CD8-positive, alpha-beta memory T cell (primary cell): ENCODE measurements around the gene SMIM34. TPM values are rescaled to one million over a fixed set of nuclear protein-coding genes. Genes with fewer than 3 reads are reported as not detected.
"Not testable (repeated sequence)": the region's sequence is repeated elsewhere in the genome, so short reads cannot be mapped to it uniquely, and the experiment has no call there.

Source experiments
- CTCF ChIA-PET: fragments of 350-600 bp; sonication (Branson Sonifier 250); formaldehyde crosslinking; loops from one replicate; lab custom pipeline; 2021; ENCODE audit warnings: antibody characterized with exemption; lab: Charles Lee
- POLR2A ChIA-PET: fragments of 350-600 bp; sonication (Branson Sonifier 250); formaldehyde crosslinking; loops from one replicate; lab custom pipeline; 2021; ENCODE audit warnings: antibody characterized with exemption; lab: Charles Lee
- DNase-seq, 5 donors: peaks; one replicate each; pipeline versions ENCODE4 v3.0.0 to v3.0.0-alpha.2; 2020 to 2022; ENCODE audit warnings: mixed read lengths in 1 of 5
- H3K27ac ChIP-seq: one replicate; pipeline ENCODE4 v1.7.0; 2013; ENCODE audit warnings: low read depth, mild to moderate bottlenecking, low read length, moderate library complexity
- H3K27me3 ChIP-seq: 2 replicates; pipeline ENCODE4 v1.7.0; 2013; ENCODE audit warnings: low read length, mild to moderate bottlenecking; ENCODE audit not compliant: insufficient read depth, poor library complexity, severe bottlenecking
- H3K36me3 ChIP-seq: 2 replicates; pipeline ENCODE4 v1.7.0; 2013; ENCODE audit warnings: mild to moderate bottlenecking, low read length, moderate library complexity; ENCODE audit not compliant: insufficient read depth
- H3K4me1 ChIP-seq: 2 replicates; pipeline ENCODE4 v1.7.0; 2013; ENCODE audit warnings: mild to moderate bottlenecking, low read length, moderate library complexity; ENCODE audit not compliant: insufficient read depth
- H3K4me3 ChIP-seq: 2 replicates; pipeline ENCODE4 v1.7.0; 2013; ENCODE audit warnings: mild to moderate bottlenecking, low read length
- H3K9me3 ChIP-seq: 2 replicates; pipeline ENCODE4 v1.7.0; 2013; ENCODE audit warnings: mild to moderate bottlenecking, low read length
- H3K27ac Mint-ChIP-seq, 8 donors: one replicate each; pipeline ENCODE4 v1.8.0; 2020 to 2021; ENCODE audit warnings: mixed read lengths in 8 of 8, mild to moderate bottlenecking in 6 of 8, inconsistent platforms in 3 of 8, moderate library complexity in 3 of 8
- H3K27me3 Mint-ChIP-seq, 2 donors: one replicate each; pipeline ENCODE4 v1.8.0; 2020 to 2021; ENCODE audit warnings: mixed read lengths in 2 of 2, mild to moderate bottlenecking in 1 of 2, moderate library complexity in 1 of 2
- H3K36me3 Mint-ChIP-seq, 3 donors: one replicate each; pipeline ENCODE4 v1.8.0; 2020 to 2021; ENCODE audit warnings: mixed read lengths in 3 of 3, inconsistent platforms in 1 of 3, mild to moderate bottlenecking in 1 of 3
- H3K4me1 Mint-ChIP-seq, 3 donors: one replicate each; pipeline ENCODE4 v1.8.0; 2020 to 2021; ENCODE audit warnings: mixed read lengths in 3 of 3, inconsistent platforms in 1 of 3, mild to moderate bottlenecking in 1 of 3
- H3K4me3 Mint-ChIP-seq, 7 donors: one replicate each; pipeline ENCODE4 v1.8.0; 2020 to 2021; ENCODE audit warnings: mixed read lengths in 7 of 7, mild to moderate bottlenecking in 6 of 7, moderate library complexity in 4 of 7, inconsistent platforms in 2 of 7
- H3K9me3 Mint-ChIP-seq, 5 donors: one replicate each; pipeline ENCODE4 v1.8.0; 2020 to 2022; ENCODE audit warnings: mixed read lengths in 5 of 5, mild to moderate bottlenecking in 3 of 5, moderate library complexity in 2 of 5, inconsistent platforms in 1 of 5
- polyA plus RNA-seq: library from polyadenylated mRNA; unstranded; fragments of 300-500 nt; fragmentation: Illumina TruSeq; gene quantifications from one replicate; pipeline ENCODE4 v1.2.3, GENCODE V29; 2021
- total RNA-seq, 2 experiments: library from RNA; stranded (reverse); gene quantifications; one replicate each; pipeline ENCODE4 v1.2.3, GENCODE V29; 2021

SMIM34 gene, protein sequence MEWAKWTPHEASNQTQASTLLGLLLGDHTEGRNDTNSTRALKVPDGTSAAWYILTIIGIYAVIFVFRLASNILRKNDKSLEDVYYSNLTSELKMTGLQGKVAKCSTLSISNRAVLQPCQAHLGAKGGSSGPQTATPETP
- total RNA-seq = not detected
- not detected for polyA plus RNA-seq

DNA sequence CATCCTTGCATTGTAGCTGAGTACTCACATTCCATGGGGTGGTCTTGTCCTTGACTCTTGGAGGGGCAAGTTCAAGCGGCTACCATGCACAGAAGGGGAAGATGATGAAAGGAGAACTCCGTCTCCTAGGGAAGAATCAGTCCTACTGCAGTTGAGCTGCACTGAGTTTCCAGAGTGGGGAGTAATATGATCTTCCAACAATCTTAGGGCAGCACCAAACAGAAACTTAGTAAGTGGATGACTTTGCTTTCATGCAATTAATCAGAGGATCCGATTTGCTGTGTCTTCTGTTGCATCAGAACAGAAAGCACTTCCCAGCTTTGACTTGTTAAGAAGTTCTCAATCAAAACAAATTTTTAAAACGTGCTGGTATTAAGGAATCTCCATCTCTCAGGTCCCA is at the start of gene SMIM34:
SMIM34 (minus strand) TSS at position 147 of the 400 bp plus-strand sequence; CDS start at position 35, 112 bp downstream.
- H3K27ac ChIP-seq, H3K9me3 ChIP-seq, H3K4me3 Mint-ChIP-seq, H3K9me3 Mint-ChIP-seq, H3K36me3 Mint-ChIP-seq, DNase-seq, H3K4me3 ChIP-seq, CTCF ChIA-PET, H3K27ac Mint-ChIP-seq, H3K27me3 Mint-ChIP-seq, H3K4me1 Mint-ChIP-seq, H3K36me3 ChIP-seq, POLR2A ChIA-PET, H3K27me3 ChIP-seq, H3K4me1 ChIP-seq: not testable (repeated sequence)

DNA sequence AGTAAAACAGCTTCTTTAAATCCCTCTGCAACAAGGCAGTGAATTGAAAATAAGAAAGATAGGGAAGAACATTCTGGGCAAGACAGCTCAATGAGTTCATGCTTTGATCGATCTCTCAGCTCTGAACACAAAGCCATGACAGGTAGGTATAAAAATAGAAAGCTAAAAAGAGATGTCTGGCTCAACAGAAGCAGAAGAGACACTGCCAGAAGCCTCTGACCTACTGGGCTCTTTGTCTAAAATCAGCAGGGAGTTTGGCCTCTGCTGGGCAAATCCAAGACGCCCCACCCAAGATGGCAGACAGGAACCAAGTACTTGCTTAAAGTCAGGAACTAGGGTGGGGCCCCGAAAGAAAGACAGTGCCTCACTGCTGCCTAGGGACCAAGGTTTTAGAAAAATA is 43.6 kb upstream of the SMIM34 start:
- H3K4me1 ChIP-seq, H3K27me3 ChIP-seq, H3K4me3 Mint-ChIP-seq, H3K9me3 ChIP-seq, H3K27ac Mint-ChIP-seq, DNase-seq, H3K9me3 Mint-ChIP-seq, POLR2A ChIA-PET, H3K27ac ChIP-seq, CTCF ChIA-PET, H3K27me3 Mint-ChIP-seq, H3K4me1 Mint-ChIP-seq, H3K36me3 ChIP-seq, H3K4me3 ChIP-seq, H3K36me3 Mint-ChIP-seq: not testable (repeated sequence)

DNA sequence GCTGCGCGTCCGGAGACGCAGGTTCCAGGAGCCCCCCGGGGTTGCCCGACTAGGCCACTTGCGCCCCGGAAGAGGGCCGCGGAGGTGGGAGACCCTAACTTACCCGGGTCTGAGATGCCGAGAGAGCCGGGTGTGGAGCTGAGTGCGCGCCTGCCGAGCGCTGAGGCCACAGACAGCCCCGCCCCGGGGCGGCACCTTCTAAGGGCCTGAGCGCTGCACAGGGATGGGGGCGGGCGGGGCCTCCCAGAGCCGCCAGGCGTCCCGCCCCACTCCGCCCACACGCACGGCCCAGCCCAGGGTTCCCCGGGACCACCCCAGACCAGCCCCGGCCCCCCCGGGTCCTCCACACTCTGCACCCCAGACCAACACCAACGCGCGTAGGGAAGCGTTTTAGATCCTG is 35.7 kb upstream of the SMIM34 start:
- CTCF ChIA-PET, H3K27ac Mint-ChIP-seq, H3K4me3 Mint-ChIP-seq, H3K27me3 ChIP-seq, H3K4me3 ChIP-seq, H3K9me3 Mint-ChIP-seq, H3K4me1 Mint-ChIP-seq, H3K27ac ChIP-seq, H3K36me3 Mint-ChIP-seq, DNase-seq, POLR2A ChIA-PET, H3K36me3 ChIP-seq, H3K27me3 Mint-ChIP-seq, H3K9me3 ChIP-seq, H3K4me1 ChIP-seq: not testable (repeated sequence)

DNA sequence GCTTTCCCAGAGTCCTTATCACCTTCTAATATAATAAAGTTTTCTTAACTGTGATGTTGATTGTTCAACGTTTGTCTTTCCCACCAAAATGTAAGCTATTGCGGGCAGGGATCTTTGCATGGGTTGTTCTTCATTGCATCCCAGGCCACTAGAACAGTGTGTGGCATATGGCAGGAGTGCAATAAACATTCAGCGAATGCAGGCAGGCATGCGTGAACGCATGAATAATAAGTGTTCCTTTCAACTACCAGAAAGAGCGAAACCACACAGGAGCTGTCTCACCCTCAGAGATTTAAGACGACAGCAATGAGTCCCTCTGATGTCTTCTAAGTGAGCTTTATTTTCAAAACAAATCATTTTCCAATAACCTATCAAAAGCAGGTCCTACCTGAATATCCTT is 34.5 kb upstream of the SMIM34 start:
- CTCF ChIA-PET, H3K36me3 Mint-ChIP-seq, H3K9me3 Mint-ChIP-seq, H3K4me3 ChIP-seq, H3K36me3 ChIP-seq, H3K27ac ChIP-seq, H3K4me3 Mint-ChIP-seq, POLR2A ChIA-PET, H3K9me3 ChIP-seq, H3K4me1 Mint-ChIP-seq, H3K4me1 ChIP-seq, H3K27ac Mint-ChIP-seq, H3K27me3 ChIP-seq, DNase-seq, H3K27me3 Mint-ChIP-seq: not testable (repeated sequence)

DNA sequence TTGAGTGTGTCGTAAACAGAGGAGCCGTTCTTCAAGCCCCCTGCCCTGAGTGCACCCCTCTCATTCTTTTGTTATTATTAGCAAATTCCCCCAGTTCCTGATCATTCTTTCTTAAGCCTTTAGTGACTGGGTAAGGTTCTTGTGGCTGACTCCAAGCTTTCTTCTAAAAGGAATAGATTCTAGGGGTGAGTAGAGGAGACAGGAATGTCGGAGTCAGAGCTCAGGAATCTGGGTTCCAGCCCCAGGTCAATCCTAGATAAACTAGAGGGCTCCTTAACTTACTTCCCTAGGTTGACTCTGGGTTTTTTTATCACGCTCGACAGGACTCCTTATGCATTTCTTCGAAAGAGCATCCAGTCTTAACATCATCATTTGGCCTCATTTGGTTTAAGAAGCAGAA is 32.4 kb upstream of the SMIM34 start:
- H3K4me1 Mint-ChIP-seq, DNase-seq, H3K36me3 ChIP-seq, H3K36me3 Mint-ChIP-seq, H3K27ac ChIP-seq, H3K9me3 ChIP-seq, H3K9me3 Mint-ChIP-seq, CTCF ChIA-PET, H3K27ac Mint-ChIP-seq, H3K4me1 ChIP-seq, H3K4me3 Mint-ChIP-seq, H3K27me3 Mint-ChIP-seq, POLR2A ChIA-PET, H3K27me3 ChIP-seq, H3K4me3 ChIP-seq: not testable (repeated sequence)

DNA sequence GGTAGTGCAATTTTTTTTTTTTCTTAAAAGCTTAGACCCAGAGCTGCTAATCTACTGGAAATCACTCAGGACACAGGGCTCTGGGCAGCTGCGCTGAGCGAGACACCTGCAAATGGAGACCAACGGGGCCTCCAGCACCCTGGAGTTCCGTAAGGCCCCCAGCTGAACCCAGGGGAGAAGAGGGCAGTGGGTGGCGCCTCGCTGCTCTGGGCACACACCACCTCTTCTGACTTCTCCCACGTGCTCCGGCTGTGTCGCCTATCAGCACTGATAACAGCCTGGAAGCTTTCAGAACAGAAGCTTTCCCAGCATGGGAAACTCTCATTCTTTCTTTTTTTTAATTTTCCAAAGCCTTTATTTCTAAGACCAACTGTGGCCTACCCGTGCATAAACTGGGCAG is 31.9 kb upstream of the SMIM34 start:
- H3K36me3 Mint-ChIP-seq, H3K27ac ChIP-seq, POLR2A ChIA-PET, CTCF ChIA-PET, H3K27me3 ChIP-seq, H3K9me3 ChIP-seq, H3K4me3 Mint-ChIP-seq, DNase-seq, H3K4me1 ChIP-seq, H3K9me3 Mint-ChIP-seq, H3K4me1 Mint-ChIP-seq, H3K4me3 ChIP-seq, H3K36me3 ChIP-seq, H3K27ac Mint-ChIP-seq, H3K27me3 Mint-ChIP-seq: not testable (repeated sequence)

DNA sequence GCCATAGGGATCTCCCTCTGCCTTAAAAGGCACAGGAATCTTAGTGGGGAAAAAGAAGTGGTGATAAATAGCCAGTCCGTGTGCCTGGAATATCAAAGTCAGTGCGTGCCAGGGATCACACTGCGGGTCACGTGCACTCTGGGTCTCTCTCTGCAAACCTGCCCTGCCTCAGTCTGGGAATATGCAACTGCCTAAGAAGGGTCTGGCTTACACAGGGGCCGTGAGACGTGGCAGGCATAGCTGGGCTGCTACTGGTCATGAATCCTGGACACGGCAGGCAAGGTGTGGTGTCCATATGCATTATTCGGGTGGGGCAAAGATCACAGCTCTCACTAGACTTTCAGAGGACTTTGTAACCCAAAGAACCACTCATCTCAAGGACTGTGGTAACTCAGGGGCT is 23.3 kb upstream of the SMIM34 start:
- DNase-seq, H3K36me3 ChIP-seq, H3K27me3 Mint-ChIP-seq, H3K27ac Mint-ChIP-seq, H3K9me3 Mint-ChIP-seq, CTCF ChIA-PET, H3K4me1 Mint-ChIP-seq, H3K4me1 ChIP-seq, H3K36me3 Mint-ChIP-seq, H3K27me3 ChIP-seq, H3K27ac ChIP-seq, H3K4me3 ChIP-seq, POLR2A ChIA-PET, H3K4me3 Mint-ChIP-seq, H3K9me3 ChIP-seq: not testable (repeated sequence)

DNA sequence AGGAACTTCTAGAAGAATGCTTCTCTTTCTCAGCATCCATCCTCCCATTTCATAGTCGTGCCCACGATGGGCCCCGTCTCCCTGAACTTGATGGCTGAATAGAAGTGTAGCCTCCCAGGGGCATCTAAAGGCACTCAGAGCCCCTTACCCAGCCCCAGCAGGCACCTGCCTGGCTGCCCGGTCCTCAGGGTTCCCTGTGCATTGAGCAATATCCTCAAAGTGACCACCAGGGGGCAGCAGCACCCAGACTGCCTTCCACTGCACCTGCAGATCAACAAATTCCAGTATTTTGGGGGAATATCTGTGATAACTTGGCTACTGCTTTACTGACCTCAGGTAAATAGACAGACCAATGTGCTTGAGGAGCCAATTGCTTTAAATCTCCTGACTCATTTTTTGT is 19.7 kb upstream of the SMIM34 start:
- H3K4me1 ChIP-seq, H3K27me3 Mint-ChIP-seq, H3K4me3 ChIP-seq, H3K36me3 Mint-ChIP-seq, H3K9me3 ChIP-seq, H3K4me3 Mint-ChIP-seq, H3K9me3 Mint-ChIP-seq, H3K4me1 Mint-ChIP-seq, H3K27ac Mint-ChIP-seq, DNase-seq, H3K36me3 ChIP-seq, CTCF ChIA-PET, H3K27ac ChIP-seq, H3K27me3 ChIP-seq, POLR2A ChIA-PET: not testable (repeated sequence)

DNA sequence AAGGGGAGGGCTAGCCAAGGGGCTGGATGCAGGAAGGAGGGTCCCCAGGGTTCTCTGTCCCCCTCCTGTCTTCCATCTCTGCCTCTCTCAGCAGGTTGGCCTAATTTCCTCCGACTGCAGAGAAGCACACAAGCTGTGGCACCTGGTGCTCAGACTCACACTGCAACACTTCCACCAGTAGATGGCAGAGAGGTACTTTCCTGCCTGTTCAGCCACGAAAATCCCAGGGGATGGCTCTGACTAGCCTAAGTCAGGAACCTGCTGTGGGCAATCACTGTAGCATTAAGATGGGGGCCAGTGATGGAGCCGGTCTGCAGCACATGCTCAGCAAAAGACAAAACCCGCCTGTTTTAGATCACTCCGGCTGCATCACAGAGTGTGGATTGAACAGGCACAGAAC is 6.0 kb upstream of the SMIM34 start:
- H3K4me3 ChIP-seq, CTCF ChIA-PET, H3K27me3 Mint-ChIP-seq, H3K36me3 Mint-ChIP-seq, H3K9me3 Mint-ChIP-seq, H3K27me3 ChIP-seq, H3K4me1 Mint-ChIP-seq, H3K27ac ChIP-seq, H3K36me3 ChIP-seq, DNase-seq, H3K4me3 Mint-ChIP-seq, H3K9me3 ChIP-seq, POLR2A ChIA-PET, H3K27ac Mint-ChIP-seq, H3K4me1 ChIP-seq: not testable (repeated sequence)
